Fibroblast of the aortic adventitia (primary cell): Measurements from ENCODE around the gene CYP46A1. TPM values are rescaled to one million over a fixed set of nuclear protein-coding genes. Genes with fewer than 3 reads are reported as not detected.

Source experiments
- DNase-seq: peaks from one replicate; pipeline ENCODE4 v3.0.0-alpha.2; 2010; ENCODE audit warnings: low read depth
- H3K4me3 ChIP-seq: 2 replicates; pipeline ENCODE4 v1.5.1; 2011; ENCODE audit warnings: low read depth, mild to moderate bottlenecking, control low read depth, low read length, moderate library complexity
- CTCF ChIP-seq: IDR thresholded peaks from 2 replicates; pipeline ENCODE4 v1.5.1; 2011; ENCODE audit warnings: mild to moderate bottlenecking, low read length, control low read depth, inconsistent platforms; ENCODE audit not compliant: insufficient read depth
- total RNA-seq: library from RNA; depleted of rRNA; stranded (reverse); fragments of >200 nt; gene quantifications from 2 replicates; pipeline ENCODE4 v1.2.3, GENCODE V29; 2012; ENCODE audit warnings: low replicate concordance

Gene CYP46A1
- total RNA-seq, 1 donor: 0.36 TPM

- no peak for TF ChIP-seq CTCF
- no peak overlapping the region for H3K4me3 ChIP-seq
- DNase-seq: no peak
Measured at GRCh38 chr14:99769799-99770198, 85.7 kb downstream of the CYP46A1 start.

GRCh38 chr14:99772371-99773283 lies 88.5 kb downstream of the CYP46A1 start:
- TF ChIP-seq CTCF: no peak
- DNase-seq: no peak
- no peak overlapping the region for H3K4me3 ChIP-seq

- no peak for TF ChIP-seq CTCF
- H3K4me3 ChIP-seq: no peak overlapping the region
- DNase-seq: no peak
Measured at GRCh38 chr14:99773521-99774497, 89.7 kb downstream of the CYP46A1 start.

GRCh38 chr14:99774556-99775307 lies 90.6 kb downstream of the CYP46A1 start:
- no peak for TF ChIP-seq CTCF
- peak; percentile 46 for DNase-seq
- H3K4me3 ChIP-seq: no peak overlapping the region

- no peak for TF ChIP-seq CTCF
- H3K4me3 ChIP-seq: no peak overlapping the region
- DNase-seq: no peak
Measured at GRCh38 chr14:99775351-99775750, 91.3 kb downstream of the CYP46A1 start.

Other genes starting within 250 kb of the CYP46A1 start
- 47.6 and 189 TPM in 2 replicates for gene SETD3, start 203.4 kb upstream of the CYP46A1 start, total RNA-seq
- gene CCNK, start 202.9 kb upstream of the CYP46A1 start, total RNA-seq: 3.8 and 27.3 TPM in 2 replicates
- 2.9 and 3.4 TPM in 2 replicates for gene CCDC85C, start 80.1 kb upstream of the CYP46A1 start, total RNA-seq
- 4.4 and 5.1 TPM in 2 replicates for gene HHIPL1, start 39.2 kb upstream of the CYP46A1 start, total RNA-seq
- 80.3 and 163 TPM in 2 replicates for gene EML1, start 109.1 kb downstream of the CYP46A1 start, total RNA-seq